SK-N-SH treated with all-trans-retinoic acid at 6 μM for 48 hours (cell line): ENCODE data around the gene PIGA.

Experiments used
- ARNTL ChIP-seq: fragments of 450-650 bp; formaldehyde crosslinking; IDR thresholded peaks from 2 replicates; pipeline ENCODE4 v1.5.0; 2020; ENCODE audit warnings: low read depth, mild to moderate bottlenecking, moderate library complexity, borderline replicate concordance
- CREB5 ChIP-seq: fragments of 250-450 bp; sonication (Bioruptor Pico); IDR thresholded peaks from 2 replicates; pipeline ENCODE4 v1.5.1; 2020; ENCODE audit warnings: low read depth, mild to moderate bottlenecking, moderate library complexity
- ISL1 ChIP-seq: fragments of 250-450 bp; sonication (Bioruptor Pico); IDR thresholded peaks from 2 replicates; pipeline ENCODE4 v2.1.2; 2022; ENCODE audit warnings: mild to moderate bottlenecking, moderate library complexity
- OSR1 ChIP-seq: fragments of 250-450 bp; sonication (Bioruptor Pico); IDR thresholded peaks from 2 replicates; pipeline ENCODE4 v1.8.0; 2022; ENCODE audit warnings: moderate library complexity, mild to moderate bottlenecking, inconsistent platforms
- RARB ChIP-seq: fragments of 250-450 bp; sonication (Bioruptor Pico); IDR thresholded peaks from 2 replicates; pipeline ENCODE4 v1.8.0; 2021; ENCODE audit warnings: mild to moderate bottlenecking, moderate library complexity
- TSHZ2 ChIP-seq: fragments of 250-450 bp; sonication (Bioruptor Pico); IDR thresholded peaks from 2 replicates; pipeline ENCODE4 v1.5.0; 2020; ENCODE audit warnings: mild to moderate bottlenecking, moderate library complexity
- ZFP3 ChIP-seq: fragments of 250-450 bp; sonication (Bioruptor Pico); IDR thresholded peaks from 2 replicates; pipeline ENCODE4 v1.5.0; 2020; ENCODE audit warnings: mild to moderate bottlenecking, moderate library complexity
- ZNF565 ChIP-seq: fragments of 450-650 bp; formaldehyde crosslinking; conservative IDR thresholded peaks from 2 replicates; pipeline ENCODE4 v1.5.0; 2020; ENCODE audit warnings: low read depth, mild to moderate bottlenecking, moderate library complexity
- ZNF70 ChIP-seq: fragments of 450-650 bp; formaldehyde crosslinking; IDR thresholded peaks from 2 replicates; pipeline ENCODE4 v1.5.0; 2020; ENCODE audit warnings: mild to moderate bottlenecking, moderate library complexity

- no peak for TF ChIP-seq OSR1 (CRISPR knock-in tag)
- no peak for TF ChIP-seq ZNF565
- no peak for TF ChIP-seq CREB5 (CRISPR knock-in tag)
- TF ChIP-seq ZFP3: no peak
- TF ChIP-seq ISL1: no peak
- no peak for TF ChIP-seq ZNF70 (CRISPR knock-in tag)
- TF ChIP-seq RARB (CRISPR knock-in tag): no peak
- no peak for TF ChIP-seq TSHZ2
- no peak for TF ChIP-seq ARNTL (CRISPR knock-in tag)
Observed at GRCh38 chrX:15344106-15344505, 8.8 kb upstream of the PIGA start.
